ENCODE results near the gene LIME1. TPM values are rescaled to one million over a fixed set of nuclear protein-coding genes. Genes with fewer than 3 reads are reported as not detected.
"Not testable (repeated sequence)": the region's sequence is repeated elsewhere in the genome, so short reads cannot be mapped to it uniquely, and the experiment has no call there.

Gene LIME1
- total and polyA plus RNA-seq, 9 donors = 2.5 to 8.1 (median 5.2) TPM

- Histone ChIP-seq H3K4me3 (ENCODE audit: low read length) (no peak overlapping the region), H3K27ac (ENCODE audit: low read length) (no peak overlapping the region), H3K36me3 (ENCODE audit: control insufficient read depth, insufficient read depth, low read length) (peaks cover 56% of the 10 kb centered on the region), H3K27me3 (ENCODE audit: control insufficient read depth, insufficient read depth, low read length) (no peaks in the 10 kb centered on the region), H3K9me3 (replicated peaks; ENCODE audit: control insufficient read depth, low read depth, low read length) (no peaks in the 10 kb centered on the region), H3K4me1 (ENCODE audit: control insufficient read depth, insufficient read depth, low read length) (peaks cover 18% of the 10 kb centered on the region)
- WGBS (ENCODE audit: insufficient coverage) = 84% methylated on average over 12 of the region's 17 CpGs
- no peak for DNase-seq
These were observed 27.3 kb upstream of the LIME1 start for GRCh38 chr20:63709149-63709527.

DNA sequence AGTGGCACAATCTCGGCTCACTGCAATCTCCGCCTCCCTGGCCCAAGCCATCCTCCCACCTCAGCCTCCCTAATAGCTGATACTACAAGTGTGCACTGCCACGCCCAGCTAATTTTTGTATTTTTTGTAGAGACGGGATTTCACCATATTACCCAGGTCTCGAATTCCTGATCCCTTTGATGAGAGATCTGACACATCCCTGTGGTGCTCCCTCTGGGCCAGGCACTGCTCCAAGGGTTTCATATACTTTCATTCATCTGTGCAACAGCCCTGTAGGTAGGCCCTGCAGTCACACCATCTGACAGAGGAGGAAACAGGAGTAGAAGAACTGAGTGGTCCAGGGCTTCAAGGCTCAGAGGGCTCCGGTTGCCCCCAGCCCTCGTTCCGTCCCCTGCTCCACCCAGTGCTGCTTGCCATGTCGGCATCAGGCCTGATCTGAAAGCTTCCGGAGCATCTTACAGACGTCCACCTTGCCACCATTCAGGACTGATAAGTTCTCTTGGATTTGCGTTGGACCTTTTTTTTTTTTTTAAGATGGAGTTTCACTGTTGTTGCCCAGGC, 25.3 kb upstream of the LIME1 start:
- Histone ChIP-seq H3K4me1 (ENCODE audit: control insufficient read depth, insufficient read depth, low read length) (peaks cover 16% of the 10 kb centered on the region), H3K27ac (ENCODE audit: low read length) (no peak overlapping the region), H3K36me3 (ENCODE audit: control insufficient read depth, insufficient read depth, low read length) (peaks cover 43% of the 10 kb centered on the region), H3K27me3 (ENCODE audit: control insufficient read depth, insufficient read depth, low read length) (no peaks in the 10 kb centered on the region), H3K4me3 (ENCODE audit: low read length) (no peak overlapping the region), H3K9me3 (replicated peaks; ENCODE audit: control insufficient read depth, low read depth, low read length) (peaks cover 11% of the 10 kb centered on the region)
- DNase-seq = no peak
- WGBS (ENCODE audit: insufficient coverage) = 82% methylated on average over 10 of the region's 12 CpGs

DNA sequence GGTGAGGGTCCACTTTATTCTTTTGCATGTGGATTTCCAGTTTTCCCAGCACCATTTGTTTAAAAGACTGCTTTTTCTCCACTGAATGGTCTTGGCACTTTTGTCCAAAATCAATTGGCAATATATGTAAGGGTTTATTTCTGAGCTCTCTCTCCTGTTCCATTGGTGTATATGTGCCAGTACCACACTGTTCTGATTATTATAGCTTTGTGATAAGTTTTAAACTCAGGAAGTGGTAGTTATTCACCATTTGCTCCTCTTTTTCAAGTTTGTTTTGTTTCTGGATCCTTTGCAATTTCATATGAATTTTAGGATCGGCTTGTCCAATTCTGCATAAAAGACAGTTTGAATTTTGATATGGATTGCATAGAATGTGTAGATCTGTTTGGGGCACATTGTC, 24.3 kb upstream of the LIME1 start:
- peaks cover 44% of the 10 kb centered on the region for H3K36me3 ChIP-seq (ENCODE audit: control insufficient read depth, insufficient read depth, low read length)
- no peak overlapping the region for H3K4me3 ChIP-seq (ENCODE audit: low read length)
- H3K27me3 ChIP-seq (ENCODE audit: control insufficient read depth, insufficient read depth, low read length) = no peaks in the 10 kb centered on the region
- peaks cover 9% of the 10 kb centered on the region for H3K4me1 ChIP-seq (ENCODE audit: control insufficient read depth, insufficient read depth, low read length)
- no peak overlapping the region for H3K27ac ChIP-seq (ENCODE audit: low read length)
- 80% methylated on average over 1 of the region's 1 CpG for WGBS (ENCODE audit: insufficient coverage)
- H3K9me3 ChIP-seq (replicated peaks; ENCODE audit: control insufficient read depth, low read depth, low read length) = peaks cover 11% of the 10 kb centered on the region
- no peak for DNase-seq

- WGBS (ENCODE audit: insufficient coverage) = no CpG with 5 or more reads among the region's 5 CpGs
- H3K4me3 ChIP-seq (ENCODE audit: low read length) = no peak overlapping the region
- peaks cover 52% of the 10 kb centered on the region for H3K36me3 ChIP-seq (ENCODE audit: control insufficient read depth, insufficient read depth, low read length)
- H3K9me3 ChIP-seq (replicated peaks; ENCODE audit: control insufficient read depth, low read depth, low read length) = peaks cover 26% of the 10 kb centered on the region
- H3K4me1 ChIP-seq (ENCODE audit: control insufficient read depth, insufficient read depth, low read length) = no peaks in the 10 kb centered on the region
- no peak overlapping the region for H3K27ac ChIP-seq (ENCODE audit: low read length)
- H3K27me3 ChIP-seq (ENCODE audit: control insufficient read depth, insufficient read depth, low read length) = no peaks in the 10 kb centered on the region
- DNase-seq = no peak
These were observed 21.6 kb upstream of the LIME1 start for GRCh38 chr20:63714858-63715257.

GRCh38 chr20:63718996-63719395, 17.5 kb upstream of the LIME1 start:
- Histone ChIP-seq H3K4me1 (ENCODE audit: control insufficient read depth, insufficient read depth, low read length) (no peaks in the 10 kb centered on the region), H3K4me3 (ENCODE audit: low read length) (no peak overlapping the region), H3K27me3 (ENCODE audit: control insufficient read depth, insufficient read depth, low read length) (no peaks in the 10 kb centered on the region), H3K9me3 (replicated peaks; ENCODE audit: control insufficient read depth, low read depth, low read length) (peaks cover 26% of the 10 kb centered on the region), H3K27ac (ENCODE audit: low read length) (no peak overlapping the region), H3K36me3 (ENCODE audit: control insufficient read depth, insufficient read depth, low read length) (peaks cover 46% of the 10 kb centered on the region)
- WGBS (ENCODE audit: insufficient coverage) = no CpG with 5 or more reads among the region's 2 CpGs
- DNase-seq = no peak

DNA sequence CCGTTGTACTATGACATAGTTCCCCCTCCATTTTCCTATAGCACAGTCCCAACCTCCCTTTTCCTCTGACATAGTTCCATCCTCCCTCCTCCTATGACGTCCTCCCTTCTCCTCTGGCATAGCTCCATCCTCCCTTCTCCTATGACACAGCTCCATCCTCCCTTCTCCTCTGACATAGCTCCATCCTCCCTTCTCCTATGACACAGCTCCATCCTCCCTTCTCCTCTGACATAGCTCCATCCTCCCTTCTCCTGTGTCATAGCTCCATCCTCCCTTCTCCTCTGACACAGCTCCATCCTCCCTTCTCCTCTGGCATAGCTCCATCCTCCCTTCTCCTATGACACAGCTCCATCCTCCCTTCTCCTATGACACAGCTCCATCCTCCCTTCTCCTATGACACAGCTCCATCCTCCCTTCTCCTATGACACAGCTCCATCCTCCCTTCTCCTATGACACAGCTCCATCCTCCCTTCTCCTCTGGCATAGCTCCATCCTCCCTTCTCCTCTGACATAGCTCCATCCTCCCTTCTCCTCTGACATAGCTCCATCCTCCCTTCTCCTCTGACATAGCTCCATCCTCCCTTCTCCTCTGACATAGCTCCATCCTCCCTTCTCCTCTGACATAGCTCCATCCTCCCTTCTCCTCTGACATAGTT, 13.4 kb upstream of the LIME1 start:
- H3K4me1 ChIP-seq (ENCODE audit: control insufficient read depth, insufficient read depth, low read length); H3K4me3 ChIP-seq (ENCODE audit: low read length); H3K27me3 ChIP-seq (ENCODE audit: control insufficient read depth, insufficient read depth, low read length); H3K27ac ChIP-seq (ENCODE audit: low read length); DNase-seq: not testable (repeated sequence)
- 66% methylated on average over 2 of the region's 2 CpGs for WGBS (ENCODE audit: insufficient coverage)
- peaks cover 25% of the 10 kb centered on the region for H3K36me3 ChIP-seq (ENCODE audit: control insufficient read depth, insufficient read depth, low read length)
- peaks cover 26% of the 10 kb centered on the region for H3K9me3 ChIP-seq (replicated peaks; ENCODE audit: control insufficient read depth, low read depth, low read length)

DNA sequence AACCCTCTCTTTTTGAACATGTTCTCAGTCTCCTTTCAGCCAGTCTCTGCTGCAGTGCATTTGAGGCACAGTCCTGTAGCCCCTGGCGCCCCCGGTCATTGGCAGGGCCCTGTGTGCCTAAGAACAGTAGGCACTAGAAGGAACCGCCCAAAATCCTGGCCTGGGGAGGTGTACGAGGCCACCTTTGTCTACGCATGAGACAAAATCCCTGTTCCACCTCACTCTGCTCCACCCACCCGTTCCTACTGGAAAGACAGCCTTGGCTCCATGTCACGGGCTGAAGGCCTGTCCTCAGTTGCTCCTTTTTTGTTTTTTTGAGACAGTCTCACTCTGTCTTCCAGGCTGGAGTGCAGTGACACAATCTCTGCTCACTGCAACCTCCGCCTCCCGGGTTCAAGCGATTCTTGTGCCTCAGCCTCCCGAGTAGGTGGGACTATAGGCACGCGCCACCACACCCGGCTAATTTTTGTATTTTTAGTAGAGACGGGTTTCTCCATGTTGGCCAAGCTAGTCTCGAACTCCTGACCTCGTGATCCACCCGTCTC, 6.2 kb upstream of the LIME1 start:
- H3K9me3 ChIP-seq (replicated peaks; ENCODE audit: control insufficient read depth, low read depth, low read length); H3K27ac ChIP-seq (ENCODE audit: low read length); H3K4me1 ChIP-seq (ENCODE audit: control insufficient read depth, insufficient read depth, low read length); H3K27me3 ChIP-seq (ENCODE audit: control insufficient read depth, insufficient read depth, low read length); DNase-seq; H3K4me3 ChIP-seq (ENCODE audit: low read length): not testable (repeated sequence)
- peaks cover 30% of the 10 kb centered on the region for H3K36me3 ChIP-seq (ENCODE audit: control insufficient read depth, insufficient read depth, low read length)
- 94% methylated on average over 14 of the region's 18 CpGs for WGBS (ENCODE audit: insufficient coverage)

DNA sequence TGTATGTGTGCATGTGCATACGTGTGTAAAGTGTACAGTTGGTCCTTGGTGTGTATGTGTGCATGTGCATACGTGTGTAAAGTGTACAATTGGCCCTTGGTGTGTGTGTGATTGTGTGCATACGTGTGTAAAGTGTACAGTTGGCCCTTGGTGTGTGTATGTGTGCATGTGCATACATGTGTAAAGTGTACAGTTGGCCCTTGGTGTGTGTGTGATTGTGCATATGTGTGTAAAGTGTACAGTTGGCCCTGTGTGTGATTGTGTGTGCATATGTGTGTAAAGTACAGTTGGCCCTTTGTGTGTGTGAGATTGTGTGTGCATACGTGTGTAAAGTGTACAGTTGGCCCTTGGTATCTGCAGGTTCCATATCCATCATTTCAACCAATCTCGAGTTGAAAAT, 5.1 kb upstream of the LIME1 start:
- Histone ChIP-seq H3K9me3 (replicated peaks; ENCODE audit: control insufficient read depth, low read depth, low read length) (no peaks in the 10 kb centered on the region), H3K27ac (ENCODE audit: low read length) (no peak overlapping the region), H3K36me3 (ENCODE audit: control insufficient read depth, insufficient read depth, low read length) (peaks cover 38% of the 10 kb centered on the region), H3K27me3 (ENCODE audit: control insufficient read depth, insufficient read depth, low read length) (no peaks in the 10 kb centered on the region), H3K4me1 (ENCODE audit: control insufficient read depth, insufficient read depth, low read length) (peaks cover 12% of the 10 kb centered on the region), H3K4me3 (ENCODE audit: low read length) (no peak overlapping the region)
- no peak for DNase-seq
- 78% methylated on average over 2 of the region's 5 CpGs for WGBS (ENCODE audit: insufficient coverage)

- no peak for DNase-seq
- H3K4me3 ChIP-seq (ENCODE audit: low read length) = no peak overlapping the region
- WGBS (ENCODE audit: insufficient coverage) = 88% methylated on average over 37 of the region's 38 CpGs
- H3K4me1 ChIP-seq (ENCODE audit: control insufficient read depth, insufficient read depth, low read length) = peaks cover 22% of the 10 kb centered on the region
- H3K27ac ChIP-seq (ENCODE audit: low read length) = no peak overlapping the region
- H3K36me3 ChIP-seq (ENCODE audit: control insufficient read depth, insufficient read depth, low read length) = peaks cover 43% of the 10 kb centered on the region
- H3K9me3 ChIP-seq (replicated peaks; ENCODE audit: control insufficient read depth, low read depth, low read length) = no peaks in the 10 kb centered on the region
- H3K27me3 ChIP-seq (ENCODE audit: control insufficient read depth, insufficient read depth, low read length) = no peaks in the 10 kb centered on the region
These were observed 4.1 kb upstream of the LIME1 start for GRCh38 chr20:63732118-63733095.

- no peak for DNase-seq
- 92% methylated on average over 12 of the region's 13 CpGs for whole genome bisulfite sequencing (ENCODE audit: insufficient coverage)
- no peaks in the 10 kb centered on the region for H3K9me3 ChIP-seq (replicated peaks; ENCODE audit: control insufficient read depth, low read depth, low read length)
- peaks cover 43% of the 10 kb centered on the region for H3K36me3 ChIP-seq (ENCODE audit: control insufficient read depth, insufficient read depth, low read length)
- H3K4me3 ChIP-seq (ENCODE audit: low read length) = no peak overlapping the region
- H3K4me1 ChIP-seq (ENCODE audit: control insufficient read depth, insufficient read depth, low read length) = peaks cover 29% of the 10 kb centered on the region
- H3K27ac ChIP-seq (ENCODE audit: low read length) = no peak overlapping the region
- H3K27me3 ChIP-seq (ENCODE audit: control insufficient read depth, insufficient read depth, low read length) = no peaks in the 10 kb centered on the region
These were observed 3.3 kb upstream of the LIME1 start for GRCh38 chr20:63733117-63733516.

All from muscle of leg (tissue), 11 donors.